H1 (cell line): ENCODE data around the gene ETV5. TPM values are rescaled to one million over a fixed set of nuclear protein-coding genes. Genes with fewer than 3 reads are reported as not detected.

Experiments
- CHD1 ChIP-seq: IDR thresholded peaks from 2 replicates; pipeline ENCODE4 v1.6.1; 2012; ENCODE audit warnings: low read depth, low read length, improper control_type of control experiment
- SIRT6 ChIP-seq: IDR thresholded peaks from one replicate; pipeline ENCODE4 v1.7.1; 2012; ENCODE audit warnings: low read length, inconsistent platforms
- SIX5 ChIP-seq: IDR thresholded peaks from 2 replicates; pipeline ENCODE4 v1.6.1; 2011; ENCODE audit warnings: mild to moderate bottlenecking, low read depth, low read length
- SUZ12 ChIP-seq: fragments of 200-600 bp; sonication (generic); IDR thresholded peaks from 2 replicates; pipeline ENCODE4 v1.6.1; 2012; ENCODE audit warnings: mild to moderate bottlenecking, inconsistent platforms, low read length, moderate library complexity, mixed read lengths
- polyA plus RNA-seq, 7 experiments: library from polyadenylated mRNA; depleted of rRNA in 3 of 7; stranded (reverse) in 5 of 7; unstranded in 2 of 7; fragments of >200 nt in 5 of 7; fragments of 200-250 nt in 2 of 7; gene quantifications; 1 replicate in 5 of 7; 2 replicates in 1 of 7; 4 replicates in 1 of 7; pipeline versions ENCODE4 v1.2.1 to v1.2.3, GENCODE V29; 2011 to 2013; ENCODE audit warnings: missing spikeins in 2 of 7, mixed read lengths in 2 of 7
- total RNA-seq: library from RNA; stranded (reverse); fragmentation: NEBNext Ultra II Directional; extraction: Animal tissue kit (Norgen Biotek cat#: 25700); gene quantifications from 2 replicates; pipeline ENCODE4 v1.2.1, GENCODE V29; 2021

Gene ETV5
- total and polyA plus RNA-seq, 2 of the 8 experiments (the other 6 are each of a cell fraction or from before 2014, with no cell fraction given): 13.1 to 36.9 TPM

DNA sequence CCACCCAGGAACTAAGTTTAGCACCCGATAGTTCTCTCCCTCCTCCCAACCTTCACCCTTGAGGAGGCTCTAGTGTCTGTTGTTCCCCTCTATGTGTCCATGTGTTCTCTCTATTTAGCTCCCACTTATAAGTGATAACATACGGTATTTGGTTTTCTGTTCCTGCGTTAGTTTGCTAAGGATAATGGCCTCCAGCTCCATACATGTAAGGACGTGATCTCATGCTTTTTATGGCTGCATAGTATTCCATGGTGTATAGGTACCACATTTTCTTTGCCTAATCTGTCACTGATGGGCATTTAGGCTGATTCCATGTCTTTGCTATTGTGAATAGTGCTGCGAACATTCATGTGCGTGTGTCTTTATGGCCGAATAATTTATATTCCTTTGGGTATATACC, 104.2 kb downstream of the ETV5 start (continued):
- no peak for TF ChIP-seq CHD1
- TF ChIP-seq SIRT6: no peak
- TF ChIP-seq SIX5: no peak
- no peak for TF ChIP-seq SUZ12
